A549 (cell line): ENCODE data around the gene CAMTA1. TPM values are rescaled to one million over a fixed set of nuclear protein-coding genes. Genes with fewer than 3 reads are reported as not detected.

Source experiments
- ATAC-seq, 2 experiments: fragments of 200-7000 bp in 1 of 2; fragments of >200 bp in 1 of 2; cut with Nextera tagmentation in 1 of 2; cut with Tn5 transposase in 1 of 2; 3 replicates each; pipeline versions ENCODE4 v1.8.0 to v1.9.1; 2018 to 2020; ENCODE audit warnings: mild to moderate bottlenecking in 1 of 2, moderate library complexity in 1 of 2
- CTCF ChIA-PET: fragments of 300-600 bp; sonication (Branson Sonifier 250); formaldehyde crosslinking; extraction: SDS; loops from one replicate; lab custom pipeline; 2021; ENCODE audit warnings: antibody characterized with exemption, inconsistent platforms; lab: Yijun Ruan, JAX
- POLR2A ChIA-PET: fragments of 350-600 bp; formaldehyde crosslinking; extraction: SDS; loops from one replicate; lab custom pipeline; 2021; ENCODE audit warnings: antibody characterized with exemption, inconsistent platforms; lab: Yijun Ruan, JAX
- DNase-seq, 2 experiments: peaks; one replicate each; pipeline versions ENCODE4 v3.0.0 to v3.0.0-alpha.2; 2011 to 2016; ENCODE audit warnings: low read depth in 1 of 2, low spot score in 1 of 2
- FAIRE-seq: peaks from 2 replicates; lab custom pipeline; 2011; peaks lifted over from hg19 to GRCh38; lab: Jason Lieb, UNC
- H3K27ac ChIP-seq, 2 experiments: fragments of >200 bp; sonication (Bioruptor Twin); formaldehyde crosslinking; 3 replicates each; pipeline ENCODE4 v1.5.1; 2016 to 2017
- H3K4me1 ChIP-seq: fragments of >200 bp; sonication (Bioruptor Twin); formaldehyde crosslinking; 3 replicates; pipeline ENCODE4 v1.6.1; 2016
- H3K4me2 ChIP-seq: fragments of >200 bp; sonication (Bioruptor Twin); formaldehyde crosslinking; 3 replicates; pipeline ENCODE4 v1.6.1; 2016
- H3K4me3 ChIP-seq: fragments of >200 bp; sonication (Bioruptor Twin); formaldehyde crosslinking; 3 replicates; pipeline ENCODE4 v1.5.1; 2016
- H3K9me3 ChIP-seq: fragments of >200 bp; sonication (Bioruptor Twin); formaldehyde crosslinking; 3 replicates; pipeline ENCODE4 v1.6.1; 2016
- BCL3 ChIP-seq: fragments of >200 bp; sonication (Bioruptor Twin); formaldehyde crosslinking; IDR thresholded peaks from 3 replicates; pipeline ENCODE4 v1.6.1; 2016
- BHLHE40 ChIP-seq: IDR thresholded peaks from 2 replicates; pipeline ENCODE4 v1.6.1; 2012; ENCODE audit warnings: low read depth, low read length, inconsistent platforms
- CBX8 ChIP-seq: fragments of 200-600 bp; sonication (generic); IDR thresholded peaks from 2 replicates; pipeline ENCODE4 v1.6.1; 2016
- CHD4 ChIP-seq: fragments of 200-600 bp; sonication (generic); IDR thresholded peaks from 2 replicates; pipeline ENCODE4 v1.6.1; 2016; ENCODE audit warnings: antibody characterized with exemption, mild to moderate bottlenecking, borderline replicate concordance
- CTCF ChIP-seq: fragments of >200 bp; sonication (Bioruptor Twin); formaldehyde crosslinking; IDR thresholded peaks from 3 replicates; pipeline ENCODE4 v1.5.1; 2016
- ELK1 ChIP-seq: fragments of 150-350 bp; IDR thresholded peaks from 2 replicates; pipeline ENCODE4 v1.6.1; 2014; ENCODE audit warnings: low read depth, mild to moderate bottlenecking, low read length
- FOSL2 ChIP-seq, 2 experiments: fragments of 450-650 bp in 1 of 2; fragments of >200 bp in 1 of 2; sonication (Bioruptor Twin) in 1 of 2; formaldehyde crosslinking; IDR thresholded peaks; 2 replicates each; pipeline versions ENCODE4 v1.5.0 to v1.6.1; 2016 to 2020; ENCODE audit warnings: mild to moderate bottlenecking in 1 of 2, moderate library complexity in 1 of 2
- FOXS1 ChIP-seq: fragments of 250-450 bp; sonication (Bioruptor Pico); IDR thresholded peaks from 2 replicates; pipeline ENCODE4 v1.5.0; 2020; ENCODE audit warnings: mild to moderate bottlenecking, moderate library complexity
- GATA3 ChIP-seq: IDR thresholded peaks from 2 replicates; pipeline ENCODE4 v1.6.1; 2012; ENCODE audit warnings: borderline replicate concordance
- HDAC2 ChIP-seq: fragments of 200-600 bp; sonication (generic); IDR thresholded peaks from 2 replicates; pipeline ENCODE4 v1.6.1; 2016
- HOXB13 ChIP-seq: fragments of 250-450 bp; sonication (Bioruptor Pico); IDR thresholded peaks from 2 replicates; pipeline ENCODE4 v1.5.0; 2020; ENCODE audit warnings: low read depth, mild to moderate bottlenecking, moderate library complexity
- JUN ChIP-seq, 2 experiments: fragments of >200 bp; sonication (Bioruptor Twin); formaldehyde crosslinking; IDR thresholded peaks; 2 replicates in 1 of 2; 3 replicates in 1 of 2; pipeline ENCODE4 v1.6.1; 2016 to 2017
- MAZ ChIP-seq: fragments of 150-350 bp; IDR thresholded peaks from 2 replicates; pipeline ENCODE4 v1.6.1; 2014; ENCODE audit warnings: antibody characterized with exemption, low read depth, low read length, borderline replicate concordance
- MYC ChIP-seq: IDR thresholded peaks from 2 replicates; pipeline ENCODE4 v1.6.1; 2012; ENCODE audit warnings: mild to moderate bottlenecking, inconsistent platforms, low read length, improper control_type of control experiment, borderline replicate concordance
- NFE2L2 ChIP-seq: fragments of 150-350 bp; conservative IDR thresholded peaks from 2 replicates; pipeline ENCODE4 v1.6.1; 2014; ENCODE audit warnings: low read length
- PBX3 ChIP-seq: IDR thresholded peaks from 2 replicates; pipeline ENCODE4 v1.6.1; 2012
- PHF8 ChIP-seq: fragments of 200-600 bp; sonication (generic); IDR thresholded peaks from 2 replicates; pipeline ENCODE4 v1.6.1; 2016; ENCODE audit warnings: low read depth, mild to moderate bottlenecking, antibody characterized with exemption, moderate library complexity, borderline replicate concordance
- POLR2AphosphoS2 ChIP-seq: conservative IDR thresholded peaks from 2 replicates; pipeline ENCODE4 v1.6.1; 2012; ENCODE audit warnings: low read length, improper control_type of control experiment, inconsistent platforms
- RARB ChIP-seq: fragments of 250-450 bp; sonication (Bioruptor Pico); IDR thresholded peaks from 2 replicates; pipeline ENCODE4 v1.8.0; 2021; ENCODE audit warnings: mild to moderate bottlenecking, moderate library complexity
- RCOR1 ChIP-seq: fragments of 150-350 bp; IDR thresholded peaks from 2 replicates; pipeline ENCODE4 v1.6.1; 2014; ENCODE audit warnings: antibody characterized with exemption, low read length, low read depth
- REST ChIP-seq: fragments of 200-600 bp; sonication (generic); IDR thresholded peaks from 2 replicates; pipeline ENCODE4 v1.6.1; 2016; ENCODE audit warnings: antibody characterized with exemption, mild to moderate bottlenecking, moderate library complexity
- RFX5 ChIP-seq: fragments of 450-650 bp; IDR thresholded peaks from 2 replicates; pipeline ENCODE4 v1.7.1; 2014; ENCODE audit warnings: antibody characterized with exemption, mild to moderate bottlenecking, moderate library complexity
- TFCP2L1 ChIP-seq: fragments of 250-450 bp; sonication (Bioruptor Pico); IDR thresholded peaks from 2 replicates; pipeline ENCODE4 v1.5.0; 2021; ENCODE audit warnings: mild to moderate bottlenecking
- ZNF302 ChIP-seq: fragments of 250-450 bp; sonication (Bioruptor Pico); IDR thresholded peaks from 2 replicates; pipeline ENCODE4 v1.9.0; 2021; ENCODE audit warnings: inconsistent platforms, mild to moderate bottlenecking, moderate library complexity
- WGBS: methylation state at CpG from one replicate; pipeline ENCODE4 v1.1.6; 2017; ENCODE audit errors: missing lambda C conversion rate; 5-methylcytosine and 5-hydroxymethylcytosine counted together
- polyA plus RNA-seq, 4 experiments: library from polyadenylated mRNA; depleted of rRNA in 3 of 4; stranded (reverse); fragments of >200 nt; fragmentation: RNase III in 1 of 4; extraction: RNeasy Plus Mini Kit Qiagen cat#74134 plus additional on column Dnase treatment in 1 of 4; gene quantifications; 2 replicates in 3 of 4; 3 replicates in 1 of 4; pipeline ENCODE4 v1.2.3, GENCODE V29; 2011 to 2017

CAMTA1 gene
- polyA plus RNA-seq, 2 of the 4 experiments (the other 2 are of a cell fraction): 58.8 to 75.0 TPM

- ATAC-seq (no peak), FAIRE-seq (no peak), DNase-seq (no peak)
- Histone ChIP-seq H3K27ac (no peak overlapping the region), H3K4me1 (no peaks in the 10 kb centered on the region), H3K9me3 (no peaks in the 10 kb centered on the region), H3K4me2 (no peak overlapping the region), H3K4me3 (no peak overlapping the region)
- WGBS: 85% methylated on average over 12 of the region's 12 CpGs
- POLR2A ChIA-PET: no interaction called here
- no peak for TF ChIP-seq NFE2L2
- TF ChIP-seq RARB (CRISPR knock-in tag): no peak
- TF ChIP-seq MYC: no peak
- TF ChIP-seq RFX5: no peak
- TF ChIP-seq ZNF302 (CRISPR knock-in tag): no peak
- no peak for TF ChIP-seq POLR2AphosphoS2
- TF ChIP-seq FOXS1 (CRISPR knock-in tag): no peak
- TF ChIP-seq RCOR1: no peak
- no peak for TF ChIP-seq REST
- TF ChIP-seq CBX8: no peak
- CTCF ChIA-PET: interaction anchor here (1.6 to 1.8 kb wide), 2 partner anchors 9 to 18 kb away, joined by 8 to 11 read pairs; no protein-coding TSS in a partner anchor
Measured at GRCh38 chr1:7060745-7061144, 275.5 kb downstream of the CAMTA1 start.

GRCh38 chr1:7062346-7063061 lies 277.2 kb downstream of the CAMTA1 start:
- ChIA-PET CTCF (interaction anchor here (0.6 kb wide), 2 partner anchors 20 to 175 kb away, joined by 3 read pairs; no protein-coding TSS in a partner anchor), POLR2A (no interaction called here)
- 86% methylated on average over 32 of the region's 32 CpGs for WGBS
- no peak for TF ChIP-seq MAZ
- TF ChIP-seq GATA3: no peak
- TF ChIP-seq HDAC2: no peak
- no peak for TF ChIP-seq FOSL2 (IDR thresholded peaks at IDR 0.05)
- TF ChIP-seq FOSL2 (CRISPR knock-in tag; IDR thresholded peaks at IDR 0.05): no peak
- no peak for TF ChIP-seq PHF8
- no peak for TF ChIP-seq BHLHE40
- no peak for TF ChIP-seq CHD4
- TF ChIP-seq NFE2L2: no peak
- TF ChIP-seq CTCF: no peak
- no peak for TF ChIP-seq RARB (CRISPR knock-in tag)
- TF ChIP-seq JUN (IDR thresholded peaks at IDR 0.05): no peak
- no peak for TF ChIP-seq BCL3
- TF ChIP-seq HOXB13 (CRISPR knock-in tag): no peak
- no peak for TF ChIP-seq ELK1
- TF ChIP-seq PBX3: no peak
- TF ChIP-seq TFCP2L1 (CRISPR knock-in tag): no peak
- no peak for FAIRE-seq
- no peak overlapping the region for H3K27ac ChIP-seq
- no peaks in the 10 kb centered on the region for H3K4me1 ChIP-seq
- no peak overlapping the region for H3K4me2 ChIP-seq
- no peak overlapping the region for H3K4me3 ChIP-seq
- ATAC-seq: no peak
- DNase-seq: no peak
- H3K9me3 ChIP-seq: no peaks in the 10 kb centered on the region
